A549 (cell line): ENCODE data around the gene RELL2. TPM values are rescaled to one million over a fixed set of nuclear protein-coding genes. Genes with fewer than 3 reads are reported as not detected.

Experiments
- ATAC-seq, 2 experiments: fragments of 200-7000 bp in 1 of 2; fragments of >200 bp in 1 of 2; cut with Nextera tagmentation in 1 of 2; cut with Tn5 transposase in 1 of 2; 3 replicates each; pipeline versions ENCODE4 v1.8.0 to v1.9.1; 2018 to 2020; ENCODE audit warnings: mild to moderate bottlenecking in 1 of 2, moderate library complexity in 1 of 2
- CTCF ChIA-PET: fragments of 300-600 bp; sonication (Branson Sonifier 250); formaldehyde crosslinking; extraction: SDS; loops from one replicate; lab custom pipeline; 2021; ENCODE audit warnings: antibody characterized with exemption, inconsistent platforms; lab: Yijun Ruan, JAX
- POLR2A ChIA-PET: fragments of 350-600 bp; formaldehyde crosslinking; extraction: SDS; loops from one replicate; lab custom pipeline; 2021; ENCODE audit warnings: antibody characterized with exemption, inconsistent platforms; lab: Yijun Ruan, JAX
- DNase-seq, 2 experiments: peaks; one replicate each; pipeline versions ENCODE4 v3.0.0 to v3.0.0-alpha.2; 2011 to 2016; ENCODE audit warnings: low read depth in 1 of 2, low spot score in 1 of 2
- FAIRE-seq: peaks from 2 replicates; lab custom pipeline; 2011; peaks lifted over from hg19 to GRCh38; lab: Jason Lieb, UNC
- H3K27ac ChIP-seq, 2 experiments: fragments of >200 bp; sonication (Bioruptor Twin); formaldehyde crosslinking; 3 replicates each; pipeline ENCODE4 v1.5.1; 2016 to 2017
- H3K4me1 ChIP-seq: fragments of >200 bp; sonication (Bioruptor Twin); formaldehyde crosslinking; 3 replicates; pipeline ENCODE4 v1.6.1; 2016
- H3K4me2 ChIP-seq: fragments of >200 bp; sonication (Bioruptor Twin); formaldehyde crosslinking; 3 replicates; pipeline ENCODE4 v1.6.1; 2016
- H3K4me3 ChIP-seq: fragments of >200 bp; sonication (Bioruptor Twin); formaldehyde crosslinking; 3 replicates; pipeline ENCODE4 v1.5.1; 2016
- H3K9me3 ChIP-seq: fragments of >200 bp; sonication (Bioruptor Twin); formaldehyde crosslinking; 3 replicates; pipeline ENCODE4 v1.6.1; 2016
- CBX2 ChIP-seq: fragments of 200-600 bp; sonication (generic); IDR thresholded peaks from 2 replicates; pipeline ENCODE4 v1.6.1; 2016; ENCODE audit warnings: low read depth, mild to moderate bottlenecking, borderline replicate concordance
- CBX8 ChIP-seq: fragments of 200-600 bp; sonication (generic); IDR thresholded peaks from 2 replicates; pipeline ENCODE4 v1.6.1; 2016
- CHD4 ChIP-seq: fragments of 200-600 bp; sonication (generic); IDR thresholded peaks from 2 replicates; pipeline ENCODE4 v1.6.1; 2016; ENCODE audit warnings: antibody characterized with exemption, mild to moderate bottlenecking, borderline replicate concordance
- EHF ChIP-seq: fragments of 250-450 bp; sonication (Bioruptor Pico); IDR thresholded peaks from 2 replicates; pipeline ENCODE4 v1.5.0; 2020; ENCODE audit warnings: mild to moderate bottlenecking
- FOXS1 ChIP-seq: fragments of 250-450 bp; sonication (Bioruptor Pico); IDR thresholded peaks from 2 replicates; pipeline ENCODE4 v1.5.0; 2020; ENCODE audit warnings: mild to moderate bottlenecking, moderate library complexity
- HES2 ChIP-seq: fragments of >200 bp; sonication (Bioruptor Twin); formaldehyde crosslinking; IDR thresholded peaks from 2 replicates; pipeline ENCODE4 v1.6.1; 2016
- HEYL ChIP-seq: fragments of 250-450 bp; sonication (Bioruptor Pico); IDR thresholded peaks from 2 replicates; pipeline ENCODE4 v1.8.0; 2021; ENCODE audit warnings: mild to moderate bottlenecking, moderate library complexity
- HOXA7 ChIP-seq: fragments of 250-450 bp; sonication (Bioruptor Pico); IDR thresholded peaks from 2 replicates; pipeline ENCODE4 v1.5.0; 2020; ENCODE audit warnings: mild to moderate bottlenecking, moderate library complexity
- JUN ChIP-seq, 2 experiments: fragments of >200 bp; sonication (Bioruptor Twin); formaldehyde crosslinking; IDR thresholded peaks; 2 replicates in 1 of 2; 3 replicates in 1 of 2; pipeline ENCODE4 v1.6.1; 2016 to 2017
- KDM1A ChIP-seq: fragments of 200-600 bp; sonication (generic); IDR thresholded peaks from 2 replicates; pipeline ENCODE4 v1.6.1; 2016; ENCODE audit warnings: low read depth, mild to moderate bottlenecking
- MAX ChIP-seq: IDR thresholded peaks from 2 replicates; pipeline ENCODE4 v1.6.1; 2012
- NR3C1 ChIP-seq: fragments of >200 bp; sonication (Bioruptor Twin); formaldehyde crosslinking; IDR thresholded peaks from 3 replicates; pipeline ENCODE4 v1.6.1; 2017
- PHF8 ChIP-seq: fragments of 200-600 bp; sonication (generic); IDR thresholded peaks from 2 replicates; pipeline ENCODE4 v1.6.1; 2016; ENCODE audit warnings: low read depth, mild to moderate bottlenecking, antibody characterized with exemption, moderate library complexity, borderline replicate concordance
- POLR2AphosphoS2 ChIP-seq: conservative IDR thresholded peaks from 2 replicates; pipeline ENCODE4 v1.6.1; 2012; ENCODE audit warnings: low read length, improper control_type of control experiment, inconsistent platforms
- RAD21 ChIP-seq, 2 experiments: fragments of >200 bp in 1 of 2; sonication (Bioruptor Twin) in 1 of 2; formaldehyde crosslinking in 1 of 2; IDR thresholded peaks in 1 of 2; conservative IDR thresholded peaks in 1 of 2; 2 replicates in 1 of 2; 3 replicates in 1 of 2; pipeline ENCODE4 v1.6.1; 2012 to 2018; ENCODE audit warnings: inconsistent platforms in 1 of 2
- RFX5 ChIP-seq: fragments of 450-650 bp; IDR thresholded peaks from 2 replicates; pipeline ENCODE4 v1.7.1; 2014; ENCODE audit warnings: antibody characterized with exemption, mild to moderate bottlenecking, moderate library complexity
- SMC3 ChIP-seq: fragments of >200 bp; sonication (Bioruptor Twin); formaldehyde crosslinking; IDR thresholded peaks from 3 replicates; pipeline ENCODE4 v1.6.1; 2018; ENCODE audit warnings: inconsistent platforms
- TP53 ChIP-seq: fragments of 250-450 bp; sonication (Bioruptor Pico); IDR thresholded peaks from 2 replicates; pipeline ENCODE4 v1.5.0; 2021; ENCODE audit warnings: mild to moderate bottlenecking, moderate library complexity
- USF2 ChIP-seq: fragments of 450-650 bp; IDR thresholded peaks from 2 replicates; pipeline ENCODE4 v1.6.1; 2014; ENCODE audit warnings: antibody characterized with exemption
- ZC3H11A ChIP-seq: fragments of 450-650 bp; IDR thresholded peaks from 2 replicates; pipeline ENCODE4 v1.6.1; 2014; ENCODE audit warnings: antibody characterized with exemption, mild to moderate bottlenecking
- ZNF302 ChIP-seq: fragments of 250-450 bp; sonication (Bioruptor Pico); IDR thresholded peaks from 2 replicates; pipeline ENCODE4 v1.9.0; 2021; ENCODE audit warnings: inconsistent platforms, mild to moderate bottlenecking, moderate library complexity
- ZSCAN20 ChIP-seq: fragments of 250-450 bp; sonication (Bioruptor Pico); IDR thresholded peaks from 2 replicates; pipeline ENCODE4 v1.8.0; 2022; ENCODE audit warnings: mild to moderate bottlenecking, moderate library complexity
- WGBS: methylation state at CpG from one replicate; pipeline ENCODE4 v1.1.6; 2017; ENCODE audit errors: missing lambda C conversion rate; 5-methylcytosine and 5-hydroxymethylcytosine counted together
- polyA plus RNA-seq, 4 experiments: library from polyadenylated mRNA; depleted of rRNA in 3 of 4; stranded (reverse); fragments of >200 nt; fragmentation: RNase III in 1 of 4; extraction: RNeasy Plus Mini Kit Qiagen cat#74134 plus additional on column Dnase treatment in 1 of 4; gene quantifications; 2 replicates in 3 of 4; 3 replicates in 1 of 4; pipeline ENCODE4 v1.2.3, GENCODE V29; 2011 to 2017
- TF ChIP-seq, protein P1 (sequence below): fragments of 250-450 bp; sonication (Bioruptor Pico); IDR thresholded peaks from 2 replicates; pipeline ENCODE4 v1.5.0; 2021; ENCODE audit warnings: mild to moderate bottlenecking, moderate library complexity, borderline replicate concordance
- TF ChIP-seq, protein P2 (sequence below): fragments of 150-350 bp; IDR thresholded peaks from 2 replicates; pipeline ENCODE4 v1.6.1; 2014; ENCODE audit warnings: low read depth, mild to moderate bottlenecking, low read length
- TF ChIP-seq, protein P3 (sequence below): fragments of 250-450 bp; sonication (Bioruptor Pico); IDR thresholded peaks from 2 replicates; pipeline ENCODE4 v1.5.0; 2020; ENCODE audit warnings: low read depth, mild to moderate bottlenecking, moderate library complexity

RELL2 gene
- polyA plus RNA-seq, 2 of the 4 experiments (the other 2 are of a cell fraction): 3.6 to 6.5 TPM

- FAIRE-seq: no peak
- H3K4me1 ChIP-seq: peaks cover 4% of the 10 kb centered on the region; the same call in 1 of the 3 replicates
- no peak for DNase-seq
- no peak for ATAC-seq
- TF ChIP-seq, protein P1, sequence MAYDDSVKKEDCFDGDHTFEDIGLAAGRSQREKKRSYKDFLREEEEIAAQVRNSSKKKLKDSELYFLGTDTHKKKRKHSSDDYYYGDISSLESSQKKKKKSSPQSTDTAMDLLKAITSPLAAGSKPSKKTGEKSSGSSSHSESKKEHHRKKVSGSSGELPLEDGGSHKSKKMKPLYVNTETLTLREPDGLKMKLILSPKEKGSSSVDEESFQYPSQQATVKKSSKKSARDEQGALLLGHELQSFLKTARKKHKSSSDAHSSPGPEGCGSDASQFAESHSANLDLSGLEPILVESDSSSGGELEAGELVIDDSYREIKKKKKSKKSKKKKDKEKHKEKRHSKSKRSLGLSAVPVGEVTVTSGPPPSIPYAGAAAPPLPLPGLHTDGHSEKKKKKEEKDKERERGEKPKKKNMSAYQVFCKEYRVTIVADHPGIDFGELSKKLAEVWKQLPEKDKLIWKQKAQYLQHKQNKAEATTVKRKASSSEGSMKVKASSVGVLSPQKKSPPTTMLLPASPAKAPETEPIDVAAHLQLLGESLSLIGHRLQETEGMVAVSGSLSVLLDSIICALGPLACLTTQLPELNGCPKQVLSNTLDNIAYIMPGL (CRISPR knock-in tag): no peak
- TF ChIP-seq, protein P2, sequence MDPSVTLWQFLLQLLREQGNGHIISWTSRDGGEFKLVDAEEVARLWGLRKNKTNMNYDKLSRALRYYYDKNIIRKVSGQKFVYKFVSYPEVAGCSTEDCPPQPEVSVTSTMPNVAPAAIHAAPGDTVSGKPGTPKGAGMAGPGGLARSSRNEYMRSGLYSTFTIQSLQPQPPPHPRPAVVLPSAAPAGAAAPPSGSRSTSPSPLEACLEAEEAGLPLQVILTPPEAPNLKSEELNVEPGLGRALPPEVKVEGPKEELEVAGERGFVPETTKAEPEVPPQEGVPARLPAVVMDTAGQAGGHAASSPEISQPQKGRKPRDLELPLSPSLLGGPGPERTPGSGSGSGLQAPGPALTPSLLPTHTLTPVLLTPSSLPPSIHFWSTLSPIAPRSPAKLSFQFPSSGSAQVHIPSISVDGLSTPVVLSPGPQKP: no peak
- no peak for TF ChIP-seq CHD4
- TF ChIP-seq KDM1A: no peak
- TF ChIP-seq USF2: no peak
- no peak for TF ChIP-seq RFX5
- no peak for TF ChIP-seq FOXS1
- no peak for TF ChIP-seq PHF8
- no peak for TF ChIP-seq RAD21 (conservative IDR thresholded peaks at IDR 0.05 in 1 of 2, IDR thresholded peaks at IDR 0.05 in 1 of 2)
- no peak for TF ChIP-seq ZNF302 (CRISPR knock-in tag)
- no peak for TF ChIP-seq CBX8
- H3K4me3 ChIP-seq: no peak overlapping the region
- no peak overlapping the region for H3K4me2 ChIP-seq
- H3K9me3 ChIP-seq: no peaks in the 10 kb centered on the region
- ChIA-PET POLR2A (no interaction called here), CTCF (interaction anchor here (1.9 to 4.6 kb wide), 5 partner anchors 10 to 56 kb away, joined by 6 to 22 read pairs (median 17); partner anchors contain the start of genes DIAPH1, HDAC3 and RELL2)
- WGBS: 76% methylated on average over 3 of the region's 3 CpGs
- H3K27ac ChIP-seq: no peak overlapping the region
These were observed 11.1 kb downstream of the RELL2 start for GRCh38 chr5:141647851-141648250.

- Histone ChIP-seq H3K4me3 (no peak overlapping the region), H3K4me2 (no peak overlapping the region), H3K4me1 (peaks cover 4% of the 10 kb centered on the region; the same call in 1 of the 3 replicates), H3K27ac (no peak overlapping the region), H3K9me3 (no peaks in the 10 kb centered on the region)
- FAIRE-seq: no peak
- ATAC-seq: no peak
- 96% methylated on average over 17 of the region's 17 CpGs for WGBS
- ChIA-PET POLR2A (interaction anchor here (1.4 kb wide), 1 partner anchor 12 kb away, joined by 4 read pairs; the partner anchor contains the start of genes HDAC3 and RELL2), CTCF (interaction anchor here (1.0 to 4.6 kb wide), 5 partner anchors 8 to 57 kb away, joined by 3 to 22 read pairs (median 17); partner anchors contain the start of genes DIAPH1, HDAC3 and RELL2)
- no peak for DNase-seq
- TF ChIP-seq POLR2AphosphoS2: no peak
- TF ChIP-seq, protein P3, sequence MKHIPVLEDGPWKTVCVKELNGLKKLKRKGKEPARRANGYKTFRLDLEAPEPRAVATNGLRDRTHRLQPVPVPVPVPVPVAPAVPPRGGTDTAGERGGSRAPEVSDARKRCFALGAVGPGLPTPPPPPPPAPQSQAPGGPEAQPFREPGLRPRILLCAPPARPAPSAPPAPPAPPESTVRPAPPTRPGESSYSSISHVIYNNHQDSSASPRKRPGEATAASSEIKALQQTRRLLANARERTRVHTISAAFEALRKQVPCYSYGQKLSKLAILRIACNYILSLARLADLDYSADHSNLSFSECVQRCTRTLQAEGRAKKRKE: no peak
- no peak for TF ChIP-seq HES2
- no peak for TF ChIP-seq SMC3
- no peak for TF ChIP-seq NR3C1
- no peak for TF ChIP-seq CBX2
- TF ChIP-seq ZC3H11A: no peak
- TF ChIP-seq MAX: no peak
- TF ChIP-seq TP53 (CRISPR knock-in tag): no peak
- no peak for TF ChIP-seq HOXA7 (CRISPR knock-in tag)
- TF ChIP-seq HEYL (CRISPR knock-in tag): no peak
- TF ChIP-seq ZSCAN20 (CRISPR knock-in tag): no peak
- no peak for TF ChIP-seq EHF (CRISPR knock-in tag)
- no peak for TF ChIP-seq CBX8
- TF ChIP-seq, protein P2: no peak
- TF ChIP-seq, protein P1 (CRISPR knock-in tag): no peak
- TF ChIP-seq RAD21 (conservative IDR thresholded peaks at IDR 0.05 in 1 of 2, IDR thresholded peaks at IDR 0.05 in 1 of 2): no peak
- no peak for TF ChIP-seq CHD4
- no peak for TF ChIP-seq JUN (IDR thresholded peaks at IDR 0.05)
These were observed 12.4 kb downstream of the RELL2 start for GRCh38 chr5:141649056-141649688.
